K562 (cell line): ENCODE data around the gene ARF4. TPM values are rescaled to one million over a fixed set of nuclear protein-coding genes. Genes with fewer than 3 reads are reported as not detected.

Experiments used
- ATAC-seq: fragments of 200-7000 bp; cut with Tn5 transposase; 3 replicates; pipeline ENCODE4 v1.9.1; 2020; ENCODE audit warnings: moderate library complexity
- BruUV-seq: library from RNA; stranded (reverse); fragments of 400-500 nt; replicated peaks from 2 replicates; lab custom pipeline; 2021; lab: Mats Ljungman, UMichigan
- CTCF ChIA-PET: fragments of 300-600 bp; formaldehyde crosslinking; extraction: SDS; loops from one replicate; lab custom pipeline; 2021; ENCODE audit warnings: low intra/inter-chr PET ratio; lab: Yijun Ruan, JAX
- POLR2A ChIA-PET: fragments of 300-600, 350-650 bp; sonication (Branson Sonifier 250); formaldehyde crosslinking; extraction: SDS; loops from one replicate; lab custom pipeline; 2021; ENCODE audit warnings: antibody characterized with exemption, inconsistent platforms; lab: Yijun Ruan, JAX
- DNase-seq, 4 experiments: peaks; one replicate each; pipeline versions ENCODE4 v3.0.0 to v3.0.0-alpha.2; 2011 to 2018; ENCODE audit warnings: low spot score in 3 of 4, mixed read lengths in 3 of 4; ENCODE audit errors: extremely low read depth in 1 of 4
- FAIRE-seq: peaks from 2 replicates; lab custom pipeline; 2011; peaks lifted over from hg19 to GRCh38; lab: Jason Lieb, UNC
- H2AFZ ChIP-seq: 2 replicates; pipeline ENCODE4 v1.6.0; 2011; ENCODE audit warnings: low read depth, low read length, control low read depth, inconsistent platforms
- H3K27ac ChIP-seq: fragments of 200-600 bp; 3 replicates; pipeline ENCODE4 v1.8.0; 2011; ENCODE audit warnings: low read depth, mild to moderate bottlenecking, control low read depth, inconsistent platforms, low read length, moderate library complexity, mixed read lengths; ENCODE audit errors: extremely low read depth
- H3K27me3 ChIP-seq, 2 experiments: fragments of 300-600 bp in 1 of 2; 2 replicates in 1 of 2; 3 replicates in 1 of 2; pipeline versions ENCODE4 v1.6.0 to v1.8.0; 2011; ENCODE audit warnings: inconsistent platforms in 2 of 2, low read length in 2 of 2, mild to moderate bottlenecking in 1 of 2, mixed read lengths in 1 of 2, moderate library complexity in 1 of 2; ENCODE audit not compliant: control insufficient read depth in 2 of 2, insufficient read depth in 2 of 2
- H3K36me3 ChIP-seq: fragments of 300-600 bp; 3 replicates; pipeline ENCODE4 v1.8.0; 2011; ENCODE audit warnings: mild to moderate bottlenecking, low read length, inconsistent platforms; ENCODE audit not compliant: control insufficient read depth, insufficient read depth
- H3K4me1 ChIP-seq, 2 experiments: fragments of 200-600 bp in 1 of 2; replicated peaks in 1 of 2; 2 replicates in 1 of 2; 3 replicates in 1 of 2; pipeline versions ENCODE4 v1.5.1 to v1.8.0; 2011; ENCODE audit warnings: inconsistent platforms in 2 of 2, low read length in 2 of 2, mild to moderate bottlenecking in 1 of 2, mixed read lengths in 1 of 2, moderate library complexity in 1 of 2; ENCODE audit not compliant: control insufficient read depth in 2 of 2, insufficient read depth in 2 of 2
- H3K4me2 ChIP-seq: 2 replicates; pipeline ENCODE4 v1.6.1; 2011; ENCODE audit warnings: low read length, control low read depth, inconsistent platforms, mixed read lengths; ENCODE audit not compliant: insufficient read depth
- H3K4me3 ChIP-seq: fragments of 200-600 bp; sonication (generic), shearing (Covaris generic); 2 replicates; pipeline ENCODE4 v1.5.1; 2016; ENCODE audit warnings: control low read depth, inconsistent platforms
- H3K79me2 ChIP-seq: fragments of 200-600 bp; 3 replicates; pipeline ENCODE4 v1.8.0; 2011; ENCODE audit warnings: low read length, inconsistent platforms; ENCODE audit not compliant: control insufficient read depth, insufficient read depth
- H3K9ac ChIP-seq, 2 experiments: 2 replicates each; pipeline versions ENCODE4 v1.6.0 to v1.6.1; 2011; ENCODE audit warnings: low read depth in 2 of 2, low read length in 2 of 2, control low read depth in 1 of 2, inconsistent platforms in 1 of 2, mild to moderate bottlenecking in 1 of 2, mixed read lengths in 1 of 2; ENCODE audit not compliant: insufficient read depth in 1 of 2
- H3K9me1 ChIP-seq: one replicate; pipeline ENCODE4 v1.6.0; 2011; ENCODE audit warnings: inconsistent platforms, mild to moderate bottlenecking, low read length, moderate library complexity; ENCODE audit not compliant: control insufficient read depth, insufficient read depth
- H3K9me3 ChIP-seq: replicated peaks from 2 replicates; pipeline ENCODE4 v1.5.1; 2011; ENCODE audit warnings: low read depth, low read length, inconsistent platforms; ENCODE audit not compliant: control insufficient read depth, insufficient read depth
- H4K20me1 ChIP-seq: replicated peaks from 2 replicates; pipeline ENCODE4 v1.6.1; 2011; ENCODE audit warnings: low read length, inconsistent platforms, mixed read lengths; ENCODE audit not compliant: control insufficient read depth, insufficient read depth
- ARID1B ChIP-seq: fragments of 450-650 bp; IDR thresholded peaks from 2 replicates; pipeline ENCODE4 v1.6.1; 2016; ENCODE audit warnings: antibody characterized with exemption, mild to moderate bottlenecking, inconsistent platforms
- HMBOX1 ChIP-seq: sonication (generic); IDR thresholded peaks from 2 replicates; pipeline ENCODE4 v1.6.1; 2016
- MAFF ChIP-seq: IDR thresholded peaks from 2 replicates; pipeline ENCODE4 v1.6.1; 2012; ENCODE audit warnings: low read length, improper control_type of control experiment
- NFE2 ChIP-seq: IDR thresholded peaks from 2 replicates; pipeline ENCODE4 v1.6.1; 2014; ENCODE audit warnings: antibody characterized with exemption, low read depth
- SPI1 ChIP-seq: IDR thresholded peaks from 2 replicates; pipeline ENCODE4 v1.6.1; 2011; ENCODE audit warnings: low read depth, low read length, control low read depth, borderline replicate concordance
- STAT5B ChIP-seq: fragments of 250-450 bp; sonication (Bioruptor Pico); IDR thresholded peaks from 2 replicates; pipeline ENCODE4 v1.8.0; 2021; ENCODE audit warnings: mild to moderate bottlenecking, inconsistent platforms
- YBX1 ChIP-seq: fragments of 450-650 bp; IDR thresholded peaks from 2 replicates; pipeline ENCODE4 v1.7.1; 2016; ENCODE audit warnings: mild to moderate bottlenecking
- ZNF518B ChIP-seq: fragments of 250-450 bp; sonication (Bioruptor Pico); IDR thresholded peaks from 2 replicates; pipeline ENCODE4 v1.5.0; 2021; ENCODE audit warnings: mild to moderate bottlenecking, moderate library complexity
- WGBS: fragments of 100-300 bp; shearing (Covaris generic); methylation state at CpG from one replicate; pipeline ENCODE4 v1.1.6; 2016; ENCODE audit warnings: low coverage, mixed read lengths; ENCODE audit not compliant: insufficient coverage; ENCODE audit errors: missing lambda C conversion rate; 5-methylcytosine and 5-hydroxymethylcytosine counted together
- in situ Hi-C: fragments of 300-500 bp; cut with MboI; formaldehyde crosslinking; loops from 4 replicates; pipeline ENCODE4 v1.15.0; 2018; ENCODE audit warnings: inconsistent platforms, mixed read lengths
- intact Hi-C: fragments of 100-400 bp; cut with micrococcal nuclease; formaldehyde crosslinking; loops from 2 replicates; pipeline ENCODE4 v1.14.2; 2022
- polyA plus RNA-seq, 8 experiments: library from polyadenylated mRNA; depleted of rRNA in 4 of 8; stranded (reverse) in 5 of 8; unstranded in 3 of 8; fragments of >200 nt; fragmentation: Nextera tagmentation in 2 of 8; fragmentation: Illumina TruSeq in 1 of 8; extraction: Ambion mirVana in 2 of 8; extraction: Trizol in 1 of 8; gene quantifications; 2 replicates each; pipeline versions ENCODE4 v1.2.1 to v1.2.3, GENCODE V29; 2011 to 2014; ENCODE audit warnings: inconsistent platforms in 1 of 8, missing spikeins in 1 of 8
- total RNA-seq, 7 experiments: library from RNA; depleted of rRNA in 6 of 7; stranded (reverse); fragments of >200 nt in 6 of 7; fragmentation: Illumina TruSeq in 2 of 7; extraction: Trizol in 2 of 7; gene quantifications; 2 replicates each; pipeline versions ENCODE4 v1.2.1 to v1.2.3, GENCODE V29; 2011 to 2021; ENCODE audit warnings: low replicate concordance in 1 of 7

ARF4 gene
- total and polyA plus RNA-seq, 9 of the 15 experiments (the other 6 are each of a cell fraction or from before 2014, with no cell fraction given): 41.1 to 273 (median 83.8) TPM

- BruUV-seq: no TSS peak
- no peak overlapping the region for H2AFZ ChIP-seq
- FAIRE-seq (no peak), ATAC-seq (peak; percentile 66), DNase-seq (peak in 1 of 4 experiments; percentile 11)
- CTCF ChIA-PET: no interaction called here
- in situ Hi-C loops: no loop called here
- no peaks in the 10 kb centered on the region for H3K9me1 ChIP-seq
- peaks cover 76% of the 10 kb centered on the region for H3K79me2 ChIP-seq
- peaks cover 0 to 10% of the 10 kb centered on the region in 2 experiments; a peak in 3 of 5 replicates for H3K4me1 ChIP-seq
- H3K4me3 ChIP-seq: no peak overlapping the region
- no peaks in the 10 kb centered on the region for H3K27me3 ChIP-seq
- H3K9me3 ChIP-seq: no peaks in the 10 kb centered on the region
- H3K27ac ChIP-seq: peak overlapping the region; percentile 58; the same call in 2 of the 3 replicates
- no peak overlapping the region for H3K9ac ChIP-seq
- H3K36me3 ChIP-seq: peaks cover 61% of the 10 kb centered on the region
- POLR2A ChIA-PET: interaction anchor here (0.6 kb wide), 1 partner anchor 10 kb away, joined by 3 read pairs; no protein-coding TSS in a partner anchor
- intact Hi-C loops: no loop called here
- H3K4me2 ChIP-seq: no peak overlapping the region; the same call in 1 of the 2 replicates
- TF ChIP-seq ARID1B: peak; percentile 25; the same call in 1 of the 2 replicates
- no peak for TF ChIP-seq STAT5B
- no peak for TF ChIP-seq ZNF518B (CRISPR knock-in tag)
- TF ChIP-seq YBX1: no peak
- TF ChIP-seq SPI1: peak; percentile 49; the same call in 1 of the 2 replicates
- peak; percentile 57; the same call in 1 of the 2 replicates for TF ChIP-seq HMBOX1
- peak; percentile 64 for TF ChIP-seq NFE2
- TF ChIP-seq MAFF: peak; percentile 17; the same call in 1 of the 2 replicates
- 0 out of 2 replicates have a peak, but pooled peaks cover 5% of the 10 kb centered on the region for H4K20me1 ChIP-seq
- WGBS: 71% methylated on average over 2 of the region's 2 CpGs
Measured at GRCh38 chr3:57583544-57583943, 13.6 kb downstream of the ARF4 start.
